Measurements from ENCODE around the gene ELMOD3.

- TF ChIP-seq, protein P1, sequence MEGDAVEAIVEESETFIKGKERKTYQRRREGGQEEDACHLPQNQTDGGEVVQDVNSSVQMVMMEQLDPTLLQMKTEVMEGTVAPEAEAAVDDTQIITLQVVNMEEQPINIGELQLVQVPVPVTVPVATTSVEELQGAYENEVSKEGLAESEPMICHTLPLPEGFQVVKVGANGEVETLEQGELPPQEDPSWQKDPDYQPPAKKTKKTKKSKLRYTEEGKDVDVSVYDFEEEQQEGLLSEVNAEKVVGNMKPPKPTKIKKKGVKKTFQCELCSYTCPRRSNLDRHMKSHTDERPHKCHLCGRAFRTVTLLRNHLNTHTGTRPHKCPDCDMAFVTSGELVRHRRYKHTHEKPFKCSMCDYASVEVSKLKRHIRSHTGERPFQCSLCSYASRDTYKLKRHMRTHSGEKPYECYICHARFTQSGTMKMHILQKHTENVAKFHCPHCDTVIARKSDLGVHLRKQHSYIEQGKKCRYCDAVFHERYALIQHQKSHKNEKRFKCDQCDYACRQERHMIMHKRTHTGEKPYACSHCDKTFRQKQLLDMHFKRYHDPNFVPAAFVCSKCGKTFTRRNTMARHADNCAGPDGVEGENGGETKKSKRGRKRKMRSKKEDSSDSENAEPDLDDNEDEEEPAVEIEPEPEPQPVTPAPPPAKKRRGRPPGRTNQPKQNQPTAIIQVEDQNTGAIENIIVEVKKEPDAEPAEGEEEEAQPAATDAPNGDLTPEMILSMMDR (conservative IDR thresholded peaks at IDR 0.05), result no peak
- TF ChIP-seq EZH2 (IDR thresholded peaks at IDR 0.05; ENCODE audit: low read depth), result no peak
Measured at GRCh38 chr2:85396531-85397470, 42.2 kb downstream of the ELMOD3 start.
